Measurements from ENCODE around the gene SLC7A4.
"Not testable (repeated sequence)": the region's sequence is repeated elsewhere in the genome, so short reads cannot be mapped to it uniquely, and the experiment has no call there.

Gene SLC7A4

GRCh38 chr22:21076912-21077625 lies 44.7 kb upstream of the SLC7A4 start:
- no peak for DNase-seq (ENCODE audit: low read depth in 2 of 2)
- TF ChIP-seq CTCF (IDR thresholded peaks at IDR 0.05; ENCODE audit: low read depth, low read length), result no peak
- no peak overlapping the region for H3K4me3 ChIP-seq (replicated peaks in 1 of 2; ENCODE audit: low read depth in 2 of 2, low read length in 2 of 2)

- no peak for TF ChIP-seq CTCF (IDR thresholded peaks at IDR 0.05; ENCODE audit: low read depth, low read length)
- DNase-seq (ENCODE audit: low read depth in 2 of 2), result no peak
- no peak overlapping the region for H3K4me3 ChIP-seq (replicated peaks in 1 of 2; ENCODE audit: low read depth in 2 of 2, low read length in 2 of 2)
Measured at GRCh38 chr22:21075516-21076138, 43.3 kb upstream of the SLC7A4 start.

- no peak for TF ChIP-seq CTCF (IDR thresholded peaks at IDR 0.05; ENCODE audit: low read depth, low read length)
- peak; percentile 44 to 82 for DNase-seq (ENCODE audit: low read depth in 2 of 2)
- no peak overlapping the region for H3K4me3 ChIP-seq (replicated peaks in 1 of 2; ENCODE audit: low read depth in 2 of 2, low read length in 2 of 2)
Measured at GRCh38 chr22:21074102-21074715, 41.8 kb upstream of the SLC7A4 start.

GRCh38 chr22:21073482-21073881 lies 41.1 kb upstream of the SLC7A4 start:
- no peak for TF ChIP-seq CTCF (IDR thresholded peaks at IDR 0.05; ENCODE audit: low read depth, low read length)
- no peak for DNase-seq (ENCODE audit: low read depth in 2 of 2)
- H3K4me3 ChIP-seq (replicated peaks in 1 of 2; ENCODE audit: low read depth in 2 of 2, low read length in 2 of 2), result no peak overlapping the region

- no peak for TF ChIP-seq CTCF (IDR thresholded peaks at IDR 0.05; ENCODE audit: low read depth, low read length)
- H3K4me3 ChIP-seq (replicated peaks in 1 of 2; ENCODE audit: low read depth in 2 of 2, low read length in 2 of 2), result no peak overlapping the region
- DNase-seq (ENCODE audit: low read depth in 2 of 2), result no peak
Measured at GRCh38 chr22:21073023-21073422, 40.7 kb upstream of the SLC7A4 start.

- not testable (repeated sequence) for H3K4me3 ChIP-seq (replicated peaks in 1 of 2; ENCODE audit: low read depth in 2 of 2, low read length in 2 of 2); DNase-seq (ENCODE audit: low read depth in 2 of 2)
Measured at GRCh38 chr22:21071796-21072195, 39.4 kb upstream of the SLC7A4 start.
